Lung (tissue), 12 donors: ENCODE results near the gene TAB2. TPM values are rescaled to one million over a fixed set of nuclear protein-coding genes. Genes with fewer than 3 reads are reported as not detected.

Experiments
- ATAC-seq: fragments of 200-7000 bp; cut with Tn5 transposase; one replicate; pipeline ENCODE4 v1.9.1; 2020; ENCODE audit warnings: moderate number of reproducible peaks; ENCODE audit not compliant: insufficient read depth, low FRiP score
- DNase-seq, 3 donors: peaks; one replicate each; pipeline ENCODE4 v3.0.0-alpha.2; 2013 to 2017
- H3K27ac ChIP-seq, 2 donors: one replicate each; pipeline ENCODE4 v1.5.1; 2013; ENCODE audit warnings: mild to moderate bottlenecking in 2 of 2, moderate library complexity in 2 of 2, control low read depth in 1 of 2, inconsistent platforms in 1 of 2, low read depth in 1 of 2, low read length in 1 of 2
- H3K27me3 ChIP-seq, 3 donors: one replicate each; pipeline ENCODE4 v1.5.1; 2013; ENCODE audit warnings: low read length in 2 of 3; ENCODE audit not compliant: control insufficient read depth in 3 of 3, insufficient read depth in 3 of 3
- H3K36me3 ChIP-seq, 4 donors: one replicate each; pipeline ENCODE4 v1.5.1; 2013; ENCODE audit warnings: low read length in 4 of 4, mild to moderate bottlenecking in 1 of 4, moderate library complexity in 1 of 4; ENCODE audit not compliant: control insufficient read depth in 4 of 4, insufficient read depth in 4 of 4
- H3K4me1 ChIP-seq, 5 donors: one replicate each; pipeline ENCODE4 v1.5.1; 2013; ENCODE audit warnings: low read length in 5 of 5, mild to moderate bottlenecking in 2 of 5, moderate library complexity in 1 of 5; ENCODE audit not compliant: control insufficient read depth in 5 of 5, insufficient read depth in 5 of 5
- H3K4me3 ChIP-seq: one replicate; pipeline ENCODE4 v1.5.1; 2013; ENCODE audit warnings: mild to moderate bottlenecking, control low read depth, moderate library complexity
- H3K9ac ChIP-seq, 2 donors: one replicate each; pipeline ENCODE4 v1.5.1; 2013; ENCODE audit warnings: low read length in 2 of 2, control low read depth in 1 of 2; ENCODE audit not compliant: insufficient read depth in 1 of 2
- H3K9me3 ChIP-seq, 4 donors: one replicate each; pipeline ENCODE4 v1.5.1; 2013; ENCODE audit warnings: low read length in 3 of 4, mild to moderate bottlenecking in 1 of 4, moderate library complexity in 1 of 4; ENCODE audit not compliant: control insufficient read depth in 4 of 4, insufficient read depth in 3 of 4
- WGBS, 2 donors: extraction: QIAGEN DNeasy Blood & Tissue Kit; methylation state at CpG; one replicate each; pipeline ENCODE4 v1.1.7; 2013; 5-methylcytosine and 5-hydroxymethylcytosine counted together
- polyA plus RNA-seq, 2 donors: library from polyadenylated mRNA; stranded (reverse); fragments of 200-250 nt; gene quantifications; one replicate each; pipeline ENCODE4 v1.2.1, GENCODE V29; 2013
- total RNA-seq, 2 donors: library from RNA; depleted of rRNA in 1 of 2; stranded (reverse); fragments of >200 nt in 1 of 2; gene quantifications; one replicate each; pipeline ENCODE4 v1.2.1, GENCODE V29; 2014 to 2021
- TF ChIP-seq, protein P1 (sequence below): IDR thresholded peaks from 2 replicates; pipeline ENCODE4 v1.5.1; 2012; ENCODE audit warnings: mild to moderate bottlenecking; ENCODE audit errors: control extremely low read depth, extremely low read depth
- donor health status: control.
- donor health status: control.
- donor health status: Bipolar disorder and iron deficiency.
- donor health status: healthy.
- donor health status: DM: yes; HTN: yes; CAD: no.

Gene TAB2
- total and polyA plus RNA-seq, 4 donors = 15.8 to 75.9 (median 33.2) TPM

DNA sequence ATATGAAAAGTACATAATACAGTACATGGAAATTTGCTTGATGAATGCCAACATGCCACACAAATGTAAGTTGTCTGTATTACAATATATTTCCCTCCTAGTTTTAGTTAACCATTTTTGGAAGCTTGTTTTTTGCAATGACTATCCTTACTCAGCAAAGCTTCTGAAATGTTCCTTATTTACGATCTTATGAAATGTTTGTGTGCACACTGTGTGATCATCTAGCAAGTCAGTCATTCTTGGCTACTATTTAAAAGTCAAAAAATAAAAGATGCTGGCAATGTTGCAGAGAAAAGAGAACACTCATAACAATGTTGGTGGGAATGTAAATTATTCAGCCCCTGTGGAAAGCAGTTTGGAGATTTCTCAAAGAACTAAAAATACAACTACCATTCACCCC, 116.4 kb downstream of the TAB2 start:
- Histone ChIP-seq H3K36me3 (no peaks in the 10 kb centered on the region), H3K4me1 (no peaks in the 10 kb centered on the region), H3K9me3 (no peaks in the 10 kb centered on the region), H3K27ac (no peak overlapping the region), H3K9ac (no peak overlapping the region), H3K4me3 (no peak overlapping the region), H3K27me3 (no peaks in the 10 kb centered on the region)
- 50 to 65% methylated on average over 1 of the region's 1 CpG for WGBS, 2 donors
- DNase-seq (no peak), ATAC-seq (no peak)
- TF ChIP-seq, protein P1, sequence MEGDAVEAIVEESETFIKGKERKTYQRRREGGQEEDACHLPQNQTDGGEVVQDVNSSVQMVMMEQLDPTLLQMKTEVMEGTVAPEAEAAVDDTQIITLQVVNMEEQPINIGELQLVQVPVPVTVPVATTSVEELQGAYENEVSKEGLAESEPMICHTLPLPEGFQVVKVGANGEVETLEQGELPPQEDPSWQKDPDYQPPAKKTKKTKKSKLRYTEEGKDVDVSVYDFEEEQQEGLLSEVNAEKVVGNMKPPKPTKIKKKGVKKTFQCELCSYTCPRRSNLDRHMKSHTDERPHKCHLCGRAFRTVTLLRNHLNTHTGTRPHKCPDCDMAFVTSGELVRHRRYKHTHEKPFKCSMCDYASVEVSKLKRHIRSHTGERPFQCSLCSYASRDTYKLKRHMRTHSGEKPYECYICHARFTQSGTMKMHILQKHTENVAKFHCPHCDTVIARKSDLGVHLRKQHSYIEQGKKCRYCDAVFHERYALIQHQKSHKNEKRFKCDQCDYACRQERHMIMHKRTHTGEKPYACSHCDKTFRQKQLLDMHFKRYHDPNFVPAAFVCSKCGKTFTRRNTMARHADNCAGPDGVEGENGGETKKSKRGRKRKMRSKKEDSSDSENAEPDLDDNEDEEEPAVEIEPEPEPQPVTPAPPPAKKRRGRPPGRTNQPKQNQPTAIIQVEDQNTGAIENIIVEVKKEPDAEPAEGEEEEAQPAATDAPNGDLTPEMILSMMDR = no peak

DNA sequence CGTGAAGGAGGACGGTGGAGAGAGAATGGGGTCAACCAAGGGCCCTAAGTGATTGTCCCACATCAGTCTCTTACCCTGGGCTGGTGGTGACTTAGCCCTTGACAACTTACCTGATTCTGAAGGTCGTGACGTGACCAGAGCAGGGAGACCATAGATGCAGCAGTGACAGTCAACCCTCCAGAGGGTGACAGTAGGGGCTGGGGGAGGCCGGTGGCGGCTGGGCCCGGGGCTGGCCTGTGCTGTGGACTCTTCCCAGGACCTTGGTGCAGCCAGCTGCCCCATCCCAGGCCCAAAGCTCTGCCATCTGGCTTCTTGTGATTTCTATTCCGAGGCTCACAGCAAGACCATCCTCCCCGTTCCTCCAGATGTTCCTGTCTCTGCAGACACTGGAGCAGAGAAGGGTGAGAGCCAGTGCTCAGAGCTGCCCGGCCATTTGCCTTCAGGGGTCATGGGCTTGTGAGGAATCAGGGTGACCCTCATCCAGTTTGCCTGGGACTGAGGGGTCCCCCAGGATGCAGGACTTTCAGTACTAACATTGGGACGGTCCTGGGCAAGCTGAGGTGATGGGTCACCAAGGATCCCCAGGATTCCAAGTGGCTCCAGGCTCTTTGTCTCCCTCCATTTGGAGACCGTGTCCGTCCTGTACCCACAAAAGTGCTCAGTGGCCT, 118.5 kb downstream of the TAB2 start:
- no peak overlapping the region for H3K4me3 ChIP-seq

DNA sequence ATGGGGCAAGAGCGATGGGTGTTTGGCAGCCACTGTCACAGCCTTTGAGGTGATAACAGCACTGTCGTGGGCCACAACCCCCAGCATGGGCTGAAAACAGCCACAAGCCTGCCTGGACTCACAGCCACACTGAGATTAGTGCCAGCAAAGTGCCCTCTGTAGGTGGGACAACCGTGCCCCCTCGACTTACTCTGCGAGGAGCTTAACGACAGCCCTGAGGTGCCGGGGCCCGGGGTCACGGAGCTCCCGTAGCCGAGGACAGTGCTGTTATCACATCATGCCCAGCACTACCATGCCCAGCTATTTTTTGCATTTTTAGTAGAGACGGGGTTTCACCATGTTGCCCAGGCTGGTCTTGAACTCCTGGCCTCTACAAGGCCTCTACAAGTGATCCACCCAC, 119.1 kb downstream of the TAB2 start:
- no peak overlapping the region for H3K27ac ChIP-seq
- 95 to 97% methylated on average over 12 of the region's 12 CpGs for WGBS, 2 donors
- peaks cover 0 to 5% (median 0%) of the 10 kb centered on the region in 5 donors for H3K4me1 ChIP-seq
- H3K9me3 ChIP-seq = no peaks in the 10 kb centered on the region
- ATAC-seq (no peak), DNase-seq (no peak)
- H3K27me3 ChIP-seq = no peaks in the 10 kb centered on the region
- TF ChIP-seq, protein P1 = no peak
- no peak overlapping the region for H3K9ac ChIP-seq
- no peaks in the 10 kb centered on the region for H3K36me3 ChIP-seq
- H3K4me3 ChIP-seq = no peak overlapping the region

More for the DNA sequence above, 118.5 kb downstream of the TAB2 start:
- no peak overlapping the region for H3K27ac ChIP-seq
- H3K9me3 ChIP-seq = no peaks in the 10 kb centered on the region
- H3K4me1 ChIP-seq = no peaks in the 10 kb centered on the region
- 95% methylated on average over 13 of the region's 13 CpGs for WGBS, 2 donors
- DNase-seq (no peak), ATAC-seq (no peak)
- no peaks in the 10 kb centered on the region for H3K27me3 ChIP-seq
- H3K9ac ChIP-seq = no peak overlapping the region
- TF ChIP-seq, protein P1 = no peak
- no peaks in the 10 kb centered on the region for H3K36me3 ChIP-seq

DNA sequence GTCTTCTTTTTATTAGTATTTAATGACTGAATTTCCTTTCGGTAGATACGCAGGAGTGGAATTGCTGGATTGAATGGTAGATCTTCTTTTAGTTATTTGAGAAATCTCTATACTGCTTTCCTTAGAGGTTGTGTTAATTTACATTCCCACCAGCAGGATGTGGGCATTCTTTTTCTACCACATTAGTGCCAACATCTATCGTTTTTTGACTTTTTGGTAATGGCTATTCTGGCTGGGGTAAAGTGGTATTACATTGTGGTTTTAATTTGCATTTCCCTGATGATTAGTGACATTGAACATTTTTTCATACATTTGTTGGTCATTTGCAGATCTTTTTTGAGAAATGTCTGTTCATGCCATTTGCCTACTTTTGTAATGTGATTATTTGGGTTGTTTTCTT, 119.7 kb downstream of the TAB2 start:
- H3K9me3 ChIP-seq = no peaks in the 10 kb centered on the region
- peaks cover 0 to 8% (median 0%) of the 10 kb centered on the region in 5 donors for H3K4me1 ChIP-seq
- no peak overlapping the region for H3K4me3 ChIP-seq
- no peaks in the 10 kb centered on the region for H3K36me3 ChIP-seq
- H3K9ac ChIP-seq = no peak overlapping the region
- H3K27ac ChIP-seq = no peak overlapping the region
- TF ChIP-seq, protein P1 = no peak
- no peak for ATAC-seq
- H3K27me3 ChIP-seq = no peaks in the 10 kb centered on the region
- no peak for DNase-seq
- 82 to 86% methylated on average over 3 of the region's 3 CpGs for WGBS, 2 donors
